Activated CD4-positive, alpha-beta T cell treated with anti-CD3 and anti-CD28 coated beads, Interleukin-2, amount 10 ng/mL, durations not matched to agents 7 days and 5 days (primary cell): ENCODE measurements around the gene SMIM24. TPM values are rescaled to one million over a fixed set of nuclear protein-coding genes. Genes with fewer than 3 reads are reported as not detected.
"Not testable (repeated sequence)": the region's sequence is repeated elsewhere in the genome, so short reads cannot be mapped to it uniquely, and the experiment has no call there.

Source experiments
- CTCF ChIA-PET: fragments of 350-600 bp; sonication (Branson Sonifier 250); formaldehyde crosslinking; loops from one replicate; lab custom pipeline; 2021; ENCODE audit warnings: antibody characterized with exemption; lab: Charles Lee
- POLR2A ChIA-PET: fragments of 350-600 bp; sonication (Branson Sonifier 250); formaldehyde crosslinking; loops from one replicate; lab custom pipeline; 2021; ENCODE audit warnings: antibody characterized with exemption; lab: Charles Lee
- DNase-seq: peaks from one replicate; pipeline ENCODE4 v3.0.0-alpha.2; 2020
- H3K27ac Mint-ChIP-seq: one replicate; pipeline ENCODE4 v1.8.0; 2021; ENCODE audit warnings: mild to moderate bottlenecking, moderate library complexity, mixed read lengths
- H3K27me3 Mint-ChIP-seq: one replicate; pipeline ENCODE4 v1.8.0; 2021; ENCODE audit warnings: mixed read lengths
- H3K36me3 Mint-ChIP-seq: one replicate; pipeline ENCODE4 v1.8.0; 2021; ENCODE audit warnings: low read depth, mixed read lengths
- H3K4me1 Mint-ChIP-seq: one replicate; pipeline ENCODE4 v1.8.0; 2021; ENCODE audit warnings: mixed read lengths
- H3K4me3 Mint-ChIP-seq: one replicate; pipeline ENCODE4 v1.8.0; 2021; ENCODE audit warnings: mild to moderate bottlenecking, moderate library complexity, mixed read lengths
- H3K9me3 Mint-ChIP-seq: one replicate; pipeline ENCODE4 v1.8.0; 2021; ENCODE audit warnings: mixed read lengths
- total RNA-seq, 2 experiments: library from RNA; stranded (reverse); gene quantifications; one replicate each; pipeline ENCODE4 v1.2.3, GENCODE V29; 2021

The SMIM24 gene
- under 1 TPM; 0.27 to 0.33 TPM for total RNA-seq

DNA sequence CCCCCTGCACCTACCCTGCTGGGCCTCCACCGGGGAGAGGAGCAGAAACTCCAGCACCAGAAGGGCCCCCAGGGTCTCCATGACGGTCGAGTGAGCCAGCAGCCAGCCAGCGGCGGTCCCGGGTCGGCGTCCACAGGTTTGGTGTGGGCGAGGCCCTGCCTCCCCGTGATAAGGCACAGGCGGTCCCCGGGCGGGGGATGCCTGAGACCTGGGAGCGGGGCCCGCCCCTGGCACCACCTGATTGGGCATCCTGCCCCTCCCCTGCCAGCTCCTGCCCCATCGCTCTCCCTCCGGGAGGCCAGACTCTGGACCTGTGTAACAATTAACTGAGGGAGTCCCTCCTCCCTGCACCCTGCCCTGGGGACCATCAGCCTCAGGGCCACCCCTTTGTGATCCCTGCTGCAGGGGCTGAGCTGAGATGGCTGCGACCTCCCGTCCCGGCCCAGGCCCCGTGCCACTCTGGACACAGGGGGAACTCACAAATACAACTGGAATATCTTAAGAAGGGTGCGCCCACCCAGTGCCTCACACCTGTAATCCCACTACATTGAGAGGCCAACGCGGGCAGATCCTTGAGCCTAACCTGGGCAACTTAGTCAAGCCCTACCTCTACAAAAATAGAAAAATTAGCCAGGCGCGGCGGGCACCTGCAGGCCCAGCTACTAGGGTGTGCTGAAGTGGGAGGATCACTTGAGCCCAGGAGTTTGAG is at the start of gene SMIM24:
SMIM24 (minus strand) TSS at position 143 of the 709 bp plus-strand sequence; CDS start at position 81, 62 bp downstream.
- no peak within 1 kb of the TSS for H3K4me3 Mint-ChIP-seq
- no peak for DNase-seq
- peaks cover 5% of the 10 kb centered on the region for H3K27me3 Mint-ChIP-seq
- POLR2A ChIA-PET = no interaction called here
- CTCF ChIA-PET = interaction anchor here (1.3 kb wide), 1 partner anchor 176 kb away, joined by 3 read pairs; no protein-coding TSS in a partner anchor
- H3K4me1 Mint-ChIP-seq = peaks cover 13% of the 10 kb centered on the region
- H3K9me3 Mint-ChIP-seq = no peaks in the 10 kb centered on the region
- no peaks in the 10 kb centered on the region for H3K36me3 Mint-ChIP-seq
- H3K27ac Mint-ChIP-seq = peak within 1 kb of the TSS; percentile 36

DNA sequence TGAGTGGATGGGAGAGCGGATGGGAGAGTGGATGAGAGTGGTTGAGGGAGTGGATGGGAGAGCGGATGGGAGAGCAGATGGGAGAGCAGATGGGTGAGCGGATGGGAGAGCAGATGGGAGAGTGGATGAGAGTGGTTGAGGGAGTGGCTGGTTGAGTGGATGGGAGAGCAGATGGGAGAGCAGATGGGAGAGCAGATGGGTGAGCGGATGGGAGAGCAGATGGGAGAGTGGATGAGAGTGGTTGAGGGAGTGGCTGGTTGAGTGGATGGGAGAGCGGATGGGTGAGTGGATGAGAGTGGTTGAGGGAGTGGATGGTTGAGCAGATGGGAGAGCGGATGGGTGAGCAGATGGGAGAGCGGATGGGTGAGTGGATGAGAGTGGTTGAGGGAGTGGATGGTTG is 49.0 kb upstream of the SMIM24 start:
- H3K36me3 Mint-ChIP-seq, H3K27me3 Mint-ChIP-seq, H3K27ac Mint-ChIP-seq, CTCF ChIA-PET, H3K9me3 Mint-ChIP-seq, H3K4me3 Mint-ChIP-seq, POLR2A ChIA-PET, DNase-seq, H3K4me1 Mint-ChIP-seq: not testable (repeated sequence)

DNA sequence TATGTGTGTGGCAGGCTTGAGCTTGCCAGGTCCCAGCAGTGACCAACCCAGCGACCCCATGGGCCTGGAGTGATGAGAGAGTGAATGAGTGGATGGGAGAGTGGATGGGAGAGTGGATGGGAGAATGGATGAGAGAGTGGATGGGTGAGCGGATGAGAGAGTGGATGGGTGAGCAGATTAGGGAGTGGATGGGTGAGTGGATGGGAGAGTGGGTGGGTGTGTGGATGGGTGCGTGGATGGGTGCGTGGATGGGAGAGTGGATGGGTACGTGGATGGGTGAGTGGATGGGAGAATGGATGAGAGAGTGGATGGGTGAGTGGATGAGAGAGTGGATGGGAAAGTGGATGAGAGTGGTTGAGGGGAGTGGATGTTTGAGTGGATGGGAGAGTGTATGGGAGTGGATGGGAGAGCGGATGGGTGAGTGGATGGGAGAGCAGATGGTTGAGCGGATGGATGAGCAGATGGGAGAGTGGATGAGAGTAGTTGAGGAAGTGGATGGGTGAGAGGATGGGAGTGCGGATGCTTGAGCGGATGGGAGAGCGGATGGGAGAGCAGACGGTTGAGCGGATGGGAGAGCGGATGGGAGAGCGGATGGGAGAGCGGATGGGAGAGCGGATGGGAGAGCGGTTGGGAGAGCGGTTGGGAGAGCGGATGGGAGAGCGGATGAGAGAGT is 48.4 kb upstream of the SMIM24 start:
- Mint-ChIP-seq H3K4me1 (no peaks in the 10 kb centered on the region), H3K4me3 (no peak overlapping the region), H3K9me3 (no peaks in the 10 kb centered on the region), H3K27me3 (no peaks in the 10 kb centered on the region), H3K36me3 (peaks cover 14% of the 10 kb centered on the region), H3K27ac (no peak overlapping the region)
- DNase-seq = no peak
- ChIA-PET CTCF (interaction anchor here (1.2 kb wide), 1 partner anchor 16 kb away, joined by 3 read pairs; no protein-coding TSS in a partner anchor), POLR2A (no interaction called here)

DNA sequence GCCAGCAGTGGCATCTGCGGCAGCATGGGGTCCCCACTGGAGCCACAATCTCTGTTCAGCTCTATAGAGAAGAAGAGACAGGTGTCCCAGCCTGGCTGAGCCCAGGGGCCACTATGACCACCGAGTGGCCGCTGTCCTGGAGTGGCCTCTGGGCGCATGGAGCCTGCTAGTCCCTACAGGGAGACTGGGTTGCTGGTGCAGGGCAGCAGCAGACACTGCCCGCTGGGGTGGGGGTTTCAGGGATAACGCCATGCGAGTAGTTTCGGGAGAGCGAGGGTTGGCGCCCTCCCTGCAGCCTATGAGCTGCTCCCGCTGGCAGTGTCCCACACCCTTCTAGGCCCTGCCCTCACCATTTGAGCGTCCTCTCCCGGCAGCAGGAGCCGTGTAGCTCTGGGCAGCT is 47.8 kb upstream of the SMIM24 start:
- Mint-ChIP-seq H3K4me3 (no peak overlapping the region), H3K36me3 (peaks cover 10% of the 10 kb centered on the region), H3K9me3 (no peaks in the 10 kb centered on the region), H3K27ac (no peak overlapping the region), H3K27me3 (no peaks in the 10 kb centered on the region), H3K4me1 (no peaks in the 10 kb centered on the region)
- ChIA-PET POLR2A (no interaction called here), CTCF (interaction anchor here (1.2 to 1.6 kb wide), 2 partner anchors 17 to 25 kb away, joined by 3 read pairs; no protein-coding TSS in a partner anchor)
- DNase-seq = no peak

DNA sequence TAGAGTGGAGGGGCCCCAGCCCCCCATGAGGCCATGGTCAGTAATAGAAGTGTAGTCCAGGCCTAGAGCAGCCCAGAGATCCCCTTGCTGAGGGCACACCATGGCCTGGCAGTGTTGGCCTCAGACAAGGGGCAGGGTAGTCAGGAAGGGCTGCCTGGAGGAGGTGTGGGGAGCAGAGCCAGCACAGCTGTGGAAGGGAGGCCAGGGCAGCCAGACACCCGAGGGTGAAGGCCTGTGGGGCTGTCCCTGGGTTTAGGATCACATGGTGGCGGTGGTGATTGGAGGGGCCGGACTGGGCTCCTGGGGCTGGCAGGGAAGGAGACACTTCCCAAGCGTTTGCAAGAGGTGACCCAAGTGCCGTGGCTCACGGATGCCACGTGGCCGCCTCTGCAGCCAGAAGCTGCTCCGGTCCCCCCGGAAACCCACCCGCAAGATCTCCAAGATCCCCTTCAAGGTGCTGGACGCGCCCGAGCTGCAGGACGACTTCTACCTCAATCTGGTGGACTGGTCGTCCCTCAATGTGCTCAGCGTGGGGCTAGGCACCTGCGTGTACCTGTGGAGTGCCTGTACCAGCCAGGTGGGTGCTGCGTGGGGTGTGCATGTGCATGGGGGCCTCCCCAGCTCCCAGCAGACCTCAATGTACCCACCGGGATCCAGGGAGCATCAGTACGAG is 47.0 kb upstream of the SMIM24 start:
- ChIA-PET POLR2A (no interaction called here), CTCF (interaction anchor here (1.1 to 1.6 kb wide), 3 partner anchors 18 to 24 kb away, joined by 3 read pairs; no protein-coding TSS in a partner anchor)
- Mint-ChIP-seq H3K27me3 (no peaks in the 10 kb centered on the region), H3K27ac (no peak overlapping the region), H3K36me3 (peaks cover 9% of the 10 kb centered on the region), H3K4me1 (no peaks in the 10 kb centered on the region), H3K4me3 (no peak overlapping the region), H3K9me3 (no peaks in the 10 kb centered on the region)
- DNase-seq = no peak

DNA sequence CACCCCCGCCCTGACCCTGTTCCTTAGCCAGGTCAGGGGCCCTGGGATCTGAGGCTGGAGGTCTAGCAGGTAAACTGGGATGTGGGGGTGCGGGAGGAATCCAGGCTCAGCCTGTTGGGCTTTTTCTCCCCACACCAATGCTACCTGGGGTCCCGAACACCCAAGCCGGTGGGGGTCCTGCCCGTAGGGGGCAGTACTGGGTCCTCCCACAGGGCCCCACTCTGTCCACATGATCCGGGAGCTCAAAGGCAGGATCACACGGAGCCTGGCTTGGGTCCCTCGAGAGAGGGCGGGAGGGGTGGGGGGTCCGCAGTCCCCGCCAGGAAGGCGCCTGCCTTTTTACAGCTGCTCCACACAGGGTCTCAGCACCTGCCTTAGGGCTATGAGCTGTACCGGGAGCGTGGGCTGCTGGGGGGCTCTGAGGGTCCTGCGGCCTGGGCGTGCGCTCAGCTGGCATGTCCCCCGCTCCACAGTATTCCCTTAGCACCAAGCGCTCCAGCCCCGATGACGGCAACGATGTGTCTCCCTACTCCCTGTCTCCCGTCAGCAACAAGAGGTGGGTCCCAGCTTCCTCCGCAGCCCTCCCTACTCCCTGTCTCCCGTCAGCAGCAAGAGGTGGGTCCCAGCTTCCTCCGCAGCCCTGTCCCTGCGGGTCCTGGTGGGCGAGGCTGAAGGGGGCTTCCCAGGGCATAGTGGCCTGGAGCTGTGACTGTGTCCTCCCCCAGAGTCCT is 46.3 kb upstream of the SMIM24 start:
- DNase-seq = no peak
- CTCF ChIA-PET = interaction anchor here (1.1 to 1.6 kb wide), 2 partner anchors 18 to 24 kb away, joined by 3 read pairs; no protein-coding TSS in a partner anchor
- H3K27me3 Mint-ChIP-seq = no peaks in the 10 kb centered on the region
- no peak overlapping the region for H3K4me3 Mint-ChIP-seq
- H3K27ac Mint-ChIP-seq = no peak overlapping the region
- H3K9me3 Mint-ChIP-seq = no peaks in the 10 kb centered on the region
- no peaks in the 10 kb centered on the region for H3K4me1 Mint-ChIP-seq
- peaks cover 11% of the 10 kb centered on the region for H3K36me3 Mint-ChIP-seq
- POLR2A ChIA-PET = no interaction called here

DNA sequence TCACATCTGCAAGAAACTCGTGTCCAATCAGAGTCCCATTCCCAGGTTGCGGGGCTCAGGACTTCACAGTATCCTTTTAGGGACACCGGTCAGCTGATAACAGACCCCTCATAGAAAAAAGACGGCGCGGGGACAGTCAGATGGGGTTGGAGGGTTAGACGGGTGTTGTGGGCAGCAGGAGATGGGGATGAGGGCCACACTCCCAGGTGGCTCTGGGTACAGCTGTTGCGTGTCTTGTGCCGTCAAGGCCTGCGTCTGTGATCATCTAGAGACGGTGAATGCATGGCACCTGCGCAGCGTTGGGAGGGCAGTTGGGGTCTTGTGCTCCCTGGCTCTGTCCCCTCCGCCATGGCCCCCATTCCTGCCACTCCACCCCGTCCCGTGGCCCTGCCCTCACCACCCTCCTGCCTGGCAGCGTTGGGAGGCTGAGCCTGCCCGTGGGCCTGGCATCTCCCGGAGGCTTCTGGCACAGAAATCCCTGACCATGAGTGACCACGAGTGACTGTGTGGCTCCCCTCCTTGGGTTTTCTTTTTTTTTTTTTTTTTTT is 44.7 kb upstream of the SMIM24 start:
- Mint-ChIP-seq H3K27me3 (no peaks in the 10 kb centered on the region), H3K4me3 (no peak overlapping the region), H3K9me3 (no peaks in the 10 kb centered on the region), H3K4me1 (peaks cover 5% of the 10 kb centered on the region), H3K27ac (no peak overlapping the region), H3K36me3 (peaks cover 16% of the 10 kb centered on the region)
- DNase-seq = no peak
- CTCF ChIA-PET = no interaction called here
- POLR2A ChIA-PET = no interaction called here

DNA sequence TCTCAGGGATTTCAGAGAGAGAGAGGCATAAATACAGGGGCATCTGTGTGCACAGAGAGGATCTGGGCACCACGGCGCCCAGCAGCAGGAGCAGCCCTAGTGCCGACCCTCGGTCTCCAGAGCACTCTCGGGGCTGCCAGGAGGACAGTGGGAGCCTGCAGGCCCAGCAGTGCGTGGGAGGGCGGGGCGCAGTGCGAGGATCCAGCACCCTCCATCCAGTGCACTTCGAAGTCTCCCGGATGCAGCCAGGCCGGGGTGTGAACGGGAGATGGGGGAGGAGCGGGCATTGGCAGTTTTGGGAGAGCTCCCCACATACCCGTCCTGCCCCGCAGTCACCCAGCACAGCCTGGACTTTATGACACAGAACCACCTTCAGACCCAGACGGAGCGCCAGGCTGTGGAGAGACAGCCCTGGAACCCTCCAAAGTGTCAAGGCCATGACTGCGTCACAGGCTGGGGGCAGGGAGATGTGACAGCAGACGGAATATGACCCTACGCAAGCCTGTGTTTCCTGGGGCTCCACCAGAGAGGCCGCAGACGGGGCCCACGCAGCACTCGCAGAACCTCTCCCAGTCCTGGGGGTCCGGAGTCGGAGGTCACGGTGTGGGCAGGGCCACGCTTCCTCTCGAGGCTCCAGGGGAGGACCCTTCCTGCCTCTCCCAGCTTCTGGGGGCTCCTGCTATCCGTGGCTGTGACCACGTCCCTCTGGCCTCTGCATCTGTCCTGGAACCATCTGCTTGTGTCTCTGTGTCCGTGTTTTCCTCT is 43.9 kb upstream of the SMIM24 start:
- no peak overlapping the region for H3K4me3 Mint-ChIP-seq
- no peaks in the 10 kb centered on the region for H3K27me3 Mint-ChIP-seq
- H3K9me3 Mint-ChIP-seq = no peaks in the 10 kb centered on the region
- ChIA-PET CTCF (no interaction called here), POLR2A (no interaction called here)
- H3K36me3 Mint-ChIP-seq = peaks cover 16% of the 10 kb centered on the region
- no peak overlapping the region for H3K27ac Mint-ChIP-seq
- peaks cover 5% of the 10 kb centered on the region for H3K4me1 Mint-ChIP-seq
- no peak for DNase-seq

DNA sequence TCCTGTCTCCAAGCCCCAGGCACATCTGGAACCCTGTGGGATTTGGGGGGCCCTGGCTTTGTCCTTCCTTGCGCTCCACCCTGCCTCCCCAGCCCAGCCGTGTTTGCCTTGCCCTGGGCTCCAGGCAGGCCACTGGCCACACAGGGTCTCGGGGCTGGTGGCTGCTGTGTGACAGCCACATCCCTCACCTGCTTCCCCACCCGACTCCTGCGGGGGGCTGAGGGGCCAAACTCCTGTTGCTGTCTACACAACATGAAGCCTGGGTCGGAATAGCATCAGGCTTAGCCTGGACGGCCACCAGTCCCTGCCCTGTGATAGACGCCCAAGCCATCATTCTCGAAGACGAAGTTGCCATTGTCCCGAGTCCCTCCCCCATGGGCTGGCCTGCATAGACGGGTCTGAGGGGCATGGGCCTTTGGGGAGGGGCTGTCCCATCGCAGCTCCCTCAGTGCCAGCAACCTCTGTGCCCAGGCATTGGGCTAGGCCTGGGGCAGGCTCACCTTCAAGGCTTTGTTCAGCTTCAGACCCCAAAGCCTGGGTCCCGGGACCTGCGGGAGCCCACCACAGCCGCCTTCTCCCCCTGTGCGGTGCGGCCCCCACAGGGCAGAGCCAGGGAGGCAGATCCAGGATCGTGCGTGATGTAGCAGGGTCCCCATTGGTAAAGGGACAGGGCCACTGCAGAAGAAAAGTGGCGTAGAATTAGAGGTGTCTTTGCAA is 43.2 kb upstream of the SMIM24 start:
- ChIA-PET POLR2A (no interaction called here), CTCF (no interaction called here)
- DNase-seq = no peak
- Mint-ChIP-seq H3K4me1 (peaks cover 5% of the 10 kb centered on the region), H3K9me3 (no peaks in the 10 kb centered on the region), H3K27me3 (no peaks in the 10 kb centered on the region), H3K36me3 (peaks cover 16% of the 10 kb centered on the region), H3K4me3 (no peak overlapping the region), H3K27ac (no peak overlapping the region)

DNA sequence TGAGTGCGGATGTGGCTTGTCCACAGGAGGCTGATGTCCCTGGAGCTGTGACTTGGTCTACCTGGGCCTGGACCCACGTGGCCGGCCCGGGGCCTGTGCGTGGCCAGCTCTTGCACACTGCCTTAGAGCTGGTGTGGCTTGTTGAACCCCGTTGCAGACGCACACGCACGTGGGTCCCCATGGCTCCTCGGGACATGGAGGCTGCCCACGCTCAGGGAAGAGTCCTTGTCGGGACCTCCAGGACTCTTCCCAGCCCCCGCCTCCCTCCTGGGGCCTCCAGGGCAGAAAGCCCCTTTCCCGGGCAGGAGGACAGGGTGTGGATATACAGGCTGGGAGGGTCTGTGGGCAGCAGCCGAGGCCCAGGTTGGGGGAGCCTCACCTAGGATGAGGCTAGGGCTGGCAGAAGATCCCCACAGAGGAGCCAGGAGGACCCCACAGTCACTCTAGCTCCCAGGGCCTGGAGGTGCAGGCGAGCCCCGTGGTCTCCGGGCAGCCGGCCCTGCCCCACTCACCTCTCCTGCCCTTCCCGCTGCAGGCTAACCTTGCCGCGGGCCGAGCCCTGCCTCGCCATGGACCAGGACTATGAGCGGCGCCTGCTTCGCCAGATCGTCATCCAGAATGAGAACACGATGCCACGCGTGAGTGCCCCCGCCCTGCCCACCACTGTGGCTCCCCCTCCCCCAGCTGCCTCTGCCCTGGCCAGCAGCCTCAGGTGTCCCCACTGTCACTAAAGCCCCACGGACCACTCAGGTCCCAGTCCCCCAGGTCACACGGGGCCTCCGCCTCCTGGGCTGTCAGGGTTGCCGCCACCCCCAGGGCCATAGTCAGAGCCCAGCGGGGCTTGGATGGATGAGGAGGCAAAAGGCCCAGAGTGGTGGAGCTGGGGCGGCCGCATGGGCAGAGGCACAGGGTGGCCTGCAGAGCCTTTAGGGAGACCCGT is 42.4 kb upstream of the SMIM24 start:
- POLR2A ChIA-PET = no interaction called here
- Mint-ChIP-seq H3K27ac (no peak overlapping the region), H3K4me3 (no peak overlapping the region), H3K4me1 (peaks cover 5% of the 10 kb centered on the region), H3K36me3 (peaks cover 16% of the 10 kb centered on the region), H3K9me3 (no peaks in the 10 kb centered on the region), H3K27me3 (no peaks in the 10 kb centered on the region)
- CTCF ChIA-PET = no interaction called here
- no peak for DNase-seq

DNA sequence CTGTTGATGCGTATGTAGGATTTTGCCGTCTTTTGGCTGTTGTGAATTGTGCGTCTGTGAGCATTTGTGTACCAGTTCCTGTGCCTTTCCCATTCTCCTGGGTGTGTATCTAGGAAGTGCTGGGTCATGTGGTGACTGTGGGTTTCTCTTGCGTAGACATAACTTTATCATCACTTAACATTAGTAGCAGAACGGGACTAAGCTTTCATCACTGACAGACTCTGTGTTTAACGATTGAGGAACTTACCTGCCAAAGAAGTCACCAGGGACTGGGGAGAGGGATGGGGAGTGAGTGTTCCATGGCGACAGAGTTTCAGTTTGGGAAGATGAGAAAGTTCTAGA is 40.8 kb upstream of the SMIM24 start:
- POLR2A ChIA-PET = no interaction called here
- no peak for DNase-seq
- Mint-ChIP-seq H3K9me3 (no peaks in the 10 kb centered on the region), H3K27me3 (no peaks in the 10 kb centered on the region), H3K4me1 (peaks cover 16% of the 10 kb centered on the region), H3K27ac (no peak overlapping the region), H3K36me3 (peaks cover 12% of the 10 kb centered on the region), H3K4me3 (no peak overlapping the region)
- CTCF ChIA-PET = no interaction called here
